Breast epithelium (tissue), 3 donors: Measurements from ENCODE around the gene POP7.

ENCODE experiments used
- CTCF ChIP-seq, 3 donors: fragments of 450-650 bp; IDR thresholded peaks; one replicate each; pipeline ENCODE4 v1.5.1; 2016 to 2017; ENCODE audit warnings: antibody characterized with exemption in 3 of 3, mild to moderate bottlenecking in 3 of 3, moderate library complexity in 3 of 3
- POLR2A ChIP-seq: fragments of 450-650 bp; IDR thresholded peaks from one replicate; pipeline ENCODE4 v1.6.1; 2016; ENCODE audit warnings: antibody characterized with exemption, mild to moderate bottlenecking, moderate library complexity

- TF ChIP-seq CTCF (IDR thresholded peaks at IDR 0.05) = no peak
- TF ChIP-seq POLR2A = no peak
These were observed 40.7 kb upstream of the POP7 start for GRCh38 chr7:100665168-100665726.
